Measurements from ENCODE around the gene KCNN3.

Gene KCNN3

DNA sequence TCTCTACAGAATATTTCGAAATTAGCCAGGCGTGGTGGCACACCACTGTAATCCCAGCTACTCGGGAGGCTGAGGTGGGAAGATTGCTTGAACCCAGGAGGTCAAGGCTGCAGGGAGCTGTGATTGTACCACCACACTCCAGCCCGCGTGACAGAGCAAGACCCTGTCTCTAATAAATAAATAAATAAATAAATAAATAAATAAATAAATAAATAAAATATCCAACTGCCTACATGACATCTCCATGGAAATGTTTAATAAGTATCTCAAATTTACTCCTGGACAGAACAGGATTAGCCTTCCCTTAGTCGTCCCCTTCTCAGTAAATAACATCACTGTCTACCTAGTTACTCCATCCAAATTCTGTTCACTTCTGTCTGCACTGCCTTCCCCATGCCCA is 29.0 kb upstream of the KCNN3 start:
- Histone ChIP-seq H3K9me3 (ENCODE audit: control insufficient read depth, insufficient read depth, low read depth, low read length) (no peaks in the 10 kb centered on the region), H3K27ac (ENCODE audit: extremely low read depth, low read depth, low read length) (no peak overlapping the region), H3K36me3 (ENCODE audit: control insufficient read depth in 2 of 2, insufficient read depth in 1 of 2, low read length in 2 of 2) (no peaks in the 10 kb centered on the region), H3K4me1 (ENCODE audit: control insufficient read depth, insufficient read depth, low read length) (no peaks in the 10 kb centered on the region), H3K4me3 (ENCODE audit: low read depth, low read length) (no peak overlapping the region)
- CTCF ChIA-PET = no interaction called here
- POLR2A ChIA-PET = no interaction called here
- TF ChIP-seq, protein P1, sequence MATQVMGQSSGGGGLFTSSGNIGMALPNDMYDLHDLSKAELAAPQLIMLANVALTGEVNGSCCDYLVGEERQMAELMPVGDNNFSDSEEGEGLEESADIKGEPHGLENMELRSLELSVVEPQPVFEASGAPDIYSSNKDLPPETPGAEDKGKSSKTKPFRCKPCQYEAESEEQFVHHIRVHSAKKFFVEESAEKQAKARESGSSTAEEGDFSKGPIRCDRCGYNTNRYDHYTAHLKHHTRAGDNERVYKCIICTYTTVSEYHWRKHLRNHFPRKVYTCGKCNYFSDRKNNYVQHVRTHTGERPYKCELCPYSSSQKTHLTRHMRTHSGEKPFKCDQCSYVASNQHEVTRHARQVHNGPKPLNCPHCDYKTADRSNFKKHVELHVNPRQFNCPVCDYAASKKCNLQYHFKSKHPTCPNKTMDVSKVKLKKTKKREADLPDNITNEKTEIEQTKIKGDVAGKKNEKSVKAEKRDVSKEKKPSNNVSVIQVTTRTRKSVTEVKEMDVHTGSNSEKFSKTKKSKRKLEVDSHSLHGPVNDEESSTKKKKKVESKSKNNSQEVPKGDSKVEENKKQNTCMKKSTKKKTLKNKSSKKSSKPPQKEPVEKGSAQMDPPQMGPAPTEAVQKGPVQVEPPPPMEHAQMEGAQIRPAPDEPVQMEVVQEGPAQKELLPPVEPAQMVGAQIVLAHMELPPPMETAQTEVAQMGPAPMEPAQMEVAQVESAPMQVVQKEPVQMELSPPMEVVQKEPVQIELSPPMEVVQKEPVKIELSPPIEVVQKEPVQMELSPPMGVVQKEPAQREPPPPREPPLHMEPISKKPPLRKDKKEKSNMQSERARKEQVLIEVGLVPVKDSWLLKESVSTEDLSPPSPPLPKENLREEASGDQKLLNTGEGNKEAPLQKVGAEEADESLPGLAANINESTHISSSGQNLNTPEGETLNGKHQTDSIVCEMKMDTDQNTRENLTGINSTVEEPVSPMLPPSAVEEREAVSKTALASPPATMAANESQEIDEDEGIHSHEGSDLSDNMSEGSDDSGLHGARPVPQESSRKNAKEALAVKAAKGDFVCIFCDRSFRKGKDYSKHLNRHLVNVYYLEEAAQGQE (tag by site-specific recombination; IDR thresholded peaks at IDR 0.05) = 0 out of 2 replicates have a peak, but pooled peaks have one; percentile 17
- TF ChIP-seq ZNF560 (tag by site-specific recombination; IDR thresholded peaks at IDR 0.05; ENCODE audit: borderline replicate concordance) (no peak), ZNF174 (tag by site-specific recombination; IDR thresholded peaks at IDR 0.05) (no peak), ZNF133 (tag by site-specific recombination; IDR thresholded peaks at IDR 0.05) (no peak), TCF7L2 (IDR thresholded peaks at IDR 0.05; ENCODE audit: borderline replicate concordance, low read depth, low read length) (no peak), ZNF555 (tag by site-specific recombination; conservative IDR thresholded peaks at IDR 0.05) (peak; percentile 28; the same call in 1 of the 2 replicates), YY2 (tag by site-specific recombination; IDR thresholded peaks at IDR 0.05) (no peak), ZBTB8A (tag by site-specific recombination; IDR thresholded peaks at IDR 0.05) (0 out of 2 replicates have a peak, but pooled peaks have one; percentile 14), ZNF138 (tag by site-specific recombination; IDR thresholded peaks at IDR 0.05; ENCODE audit: borderline replicate concordance) (no peak), ZNF596 (tag by site-specific recombination; IDR thresholded peaks at IDR 0.05) (no peak), ZNF391 (tag by site-specific recombination; IDR thresholded peaks at IDR 0.05; ENCODE audit: borderline replicate concordance, low read depth) (no peak), ZNF302 (tag by site-specific recombination; IDR thresholded peaks at IDR 0.05; ENCODE audit: low read depth) (no peak), ZNF623 (tag by site-specific recombination; IDR thresholded peaks at IDR 0.05) (peak; percentile 32; the same call in 1 of the 2 replicates), ZNF677 (tag by site-specific recombination; IDR thresholded peaks at IDR 0.05) (no peak), ZXDB (tag by site-specific recombination; IDR thresholded peaks at IDR 0.05) (no peak), GLI4 (tag by site-specific recombination; IDR thresholded peaks at IDR 0.05) (no peak), ZFP69B (tag by site-specific recombination; IDR thresholded peaks at IDR 0.05) (no peak), ZBTB7A (tag by site-specific recombination; IDR thresholded peaks at IDR 0.05; ENCODE audit: low read depth) (no peak), ZNF837 (tag by site-specific recombination; IDR thresholded peaks at IDR 0.05) (no peak), ZNF843 (tag by site-specific recombination; IDR thresholded peaks at IDR 0.05) (no peak), ZNF510 (tag by site-specific recombination; IDR thresholded peaks at IDR 0.05; ENCODE audit: insufficient replicate concordance) (no peak)
- TF ChIP-seq, protein P2, sequence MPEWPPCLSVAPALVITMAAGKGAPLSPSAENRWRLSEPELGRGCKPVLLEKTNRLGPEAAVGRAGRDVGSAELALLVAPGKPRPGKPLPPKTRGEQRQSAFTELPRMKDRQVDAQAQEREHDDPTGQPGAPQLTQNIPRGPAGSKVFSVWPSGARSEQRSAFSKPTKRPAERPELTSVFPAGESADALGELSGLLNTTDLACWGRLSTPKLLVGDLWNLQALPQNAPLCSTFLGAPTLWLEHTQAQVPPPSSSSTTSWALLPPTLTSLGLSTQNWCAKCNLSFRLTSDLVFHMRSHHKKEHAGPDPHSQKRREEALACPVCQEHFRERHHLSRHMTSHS (tag by site-specific recombination; IDR thresholded peaks at IDR 0.05) = no peak
- TF ChIP-seq, protein P3, sequence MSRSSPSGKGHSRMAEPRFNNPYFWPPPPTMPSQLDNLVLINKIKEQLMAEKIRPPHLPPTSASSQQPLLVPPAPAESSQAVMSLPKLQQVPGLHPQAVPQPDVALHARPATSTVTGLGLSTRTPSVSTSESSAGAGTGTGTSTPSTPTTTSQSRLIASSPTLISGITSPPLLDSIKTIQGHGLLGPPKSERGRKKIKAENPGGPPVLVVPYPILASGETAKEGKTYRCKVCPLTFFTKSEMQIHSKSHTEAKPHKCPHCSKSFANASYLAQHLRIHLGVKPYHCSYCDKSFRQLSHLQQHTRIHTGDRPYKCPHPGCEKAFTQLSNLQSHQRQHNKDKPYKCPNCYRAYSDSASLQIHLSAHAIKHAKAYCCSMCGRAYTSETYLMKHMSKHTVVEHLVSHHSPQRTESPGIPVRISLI (tag by site-specific recombination; IDR thresholded peaks at IDR 0.05) = no peak
- TF ChIP-seq, protein P4, sequence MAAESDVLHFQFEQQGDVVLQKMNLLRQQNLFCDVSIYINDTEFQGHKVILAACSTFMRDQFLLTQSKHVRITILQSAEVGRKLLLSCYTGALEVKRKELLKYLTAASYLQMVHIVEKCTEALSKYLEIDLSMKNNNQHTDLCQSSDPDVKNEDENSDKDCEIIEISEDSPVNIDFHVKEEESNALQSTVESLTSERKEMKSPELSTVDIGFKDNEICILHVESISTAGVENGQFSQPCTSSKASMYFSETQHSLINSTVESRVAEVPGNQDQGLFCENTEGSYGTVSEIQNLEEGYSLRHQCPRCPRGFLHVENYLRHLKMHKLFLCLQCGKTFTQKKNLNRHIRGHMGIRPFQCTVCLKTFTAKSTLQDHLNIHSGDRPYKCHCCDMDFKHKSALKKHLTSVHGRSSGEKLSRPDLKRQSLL (tag by site-specific recombination; IDR thresholded peaks at IDR 0.05) = no peak
- TF ChIP-seq, protein P5, sequence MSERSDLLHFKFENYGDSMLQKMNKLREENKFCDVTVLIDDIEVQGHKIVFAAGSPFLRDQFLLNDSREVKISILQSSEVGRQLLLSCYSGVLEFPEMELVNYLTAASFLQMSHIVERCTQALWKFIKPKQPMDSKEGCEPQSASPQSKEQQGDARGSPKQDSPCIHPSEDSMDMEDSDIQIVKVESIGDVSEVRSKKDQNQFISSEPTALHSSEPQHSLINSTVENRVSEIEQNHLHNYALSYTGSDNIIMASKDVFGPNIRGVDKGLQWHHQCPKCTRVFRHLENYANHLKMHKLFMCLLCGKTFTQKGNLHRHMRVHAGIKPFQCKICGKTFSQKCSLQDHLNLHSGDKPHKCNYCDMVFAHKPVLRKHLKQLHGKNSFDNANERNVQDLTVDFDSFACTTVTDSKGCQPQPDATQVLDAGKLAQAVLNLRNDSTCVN (tag by site-specific recombination; optimal IDR thresholded peaks at IDR 0.05) = no peak
- TF ChIP-seq, protein P6, sequence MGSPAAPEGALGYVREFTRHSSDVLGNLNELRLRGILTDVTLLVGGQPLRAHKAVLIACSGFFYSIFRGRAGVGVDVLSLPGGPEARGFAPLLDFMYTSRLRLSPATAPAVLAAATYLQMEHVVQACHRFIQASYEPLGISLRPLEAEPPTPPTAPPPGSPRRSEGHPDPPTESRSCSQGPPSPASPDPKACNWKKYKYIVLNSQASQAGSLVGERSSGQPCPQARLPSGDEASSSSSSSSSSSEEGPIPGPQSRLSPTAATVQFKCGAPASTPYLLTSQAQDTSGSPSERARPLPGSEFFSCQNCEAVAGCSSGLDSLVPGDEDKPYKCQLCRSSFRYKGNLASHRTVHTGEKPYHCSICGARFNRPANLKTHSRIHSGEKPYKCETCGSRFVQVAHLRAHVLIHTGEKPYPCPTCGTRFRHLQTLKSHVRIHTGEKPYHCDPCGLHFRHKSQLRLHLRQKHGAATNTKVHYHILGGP (tag by site-specific recombination; IDR thresholded peaks at IDR 0.05) = no peak
- TF ChIP-seq, protein P7, sequence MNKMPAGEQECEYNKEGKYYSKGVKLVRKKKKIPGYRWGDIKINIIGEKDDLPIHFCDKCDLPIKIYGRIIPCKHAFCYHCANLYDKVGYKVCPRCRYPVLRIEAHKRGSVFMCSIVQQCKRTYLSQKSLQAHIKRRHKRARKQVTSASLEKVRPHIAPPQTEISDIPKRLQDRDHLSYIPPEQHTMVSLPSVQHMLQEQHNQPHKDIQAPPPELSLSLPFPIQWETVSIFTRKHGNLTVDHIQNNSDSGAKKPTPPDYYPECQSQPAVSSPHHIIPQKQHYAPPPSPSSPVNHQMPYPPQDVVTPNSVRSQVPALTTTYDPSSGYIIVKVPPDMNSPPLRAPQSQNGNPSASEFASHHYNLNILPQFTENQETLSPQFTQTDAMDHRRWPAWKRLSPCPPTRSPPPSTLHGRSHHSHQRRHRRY (tag by site-specific recombination; IDR thresholded peaks at IDR 0.05) = no peak
- TF ChIP-seq, protein P8, sequence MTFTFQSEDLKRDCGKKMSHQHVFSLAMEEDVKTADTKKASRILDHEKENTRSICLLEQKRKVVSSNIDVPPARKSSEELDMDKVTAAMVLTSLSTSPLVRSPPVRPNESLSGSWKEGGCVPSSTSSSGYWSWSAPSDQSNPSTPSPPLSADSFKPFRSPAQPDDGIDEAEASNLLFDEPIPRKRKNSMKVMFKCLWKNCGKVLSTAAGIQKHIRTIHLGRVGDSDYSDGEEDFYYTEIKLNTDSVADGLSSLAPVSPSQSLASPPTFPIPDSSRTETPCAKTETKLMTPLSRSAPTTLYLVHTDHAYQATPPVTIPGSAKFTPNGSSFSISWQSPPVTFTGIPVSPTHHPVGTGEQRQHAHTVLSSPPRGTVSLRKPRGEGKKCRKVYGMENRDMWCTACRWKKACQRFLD (tag by site-specific recombination; IDR thresholded peaks at IDR 0.05) = no peak
